Skin epidermis (tissue), 12 donors: ENCODE results near the gene HPX.

Experiments used
- H3K27ac ChIP-seq, 21 experiments: fragments of 200-600 bp; sonication (generic) in 11 of 21; one replicate each; pipeline ENCODE4 v1.5.0; 2020; ENCODE audit warnings: mild to moderate bottlenecking in 3 of 21, inconsistent platforms in 2 of 21, moderate library complexity in 2 of 21
- H3K4me3 ChIP-seq, 7 experiments: fragments of 200-600 bp; sonication (generic) in 2 of 7; one replicate each; pipeline ENCODE4 v1.5.0; 2020; ENCODE audit warnings: inconsistent platforms in 2 of 7, mild to moderate bottlenecking in 2 of 7, moderate library complexity in 1 of 7

Gene HPX, protein sequence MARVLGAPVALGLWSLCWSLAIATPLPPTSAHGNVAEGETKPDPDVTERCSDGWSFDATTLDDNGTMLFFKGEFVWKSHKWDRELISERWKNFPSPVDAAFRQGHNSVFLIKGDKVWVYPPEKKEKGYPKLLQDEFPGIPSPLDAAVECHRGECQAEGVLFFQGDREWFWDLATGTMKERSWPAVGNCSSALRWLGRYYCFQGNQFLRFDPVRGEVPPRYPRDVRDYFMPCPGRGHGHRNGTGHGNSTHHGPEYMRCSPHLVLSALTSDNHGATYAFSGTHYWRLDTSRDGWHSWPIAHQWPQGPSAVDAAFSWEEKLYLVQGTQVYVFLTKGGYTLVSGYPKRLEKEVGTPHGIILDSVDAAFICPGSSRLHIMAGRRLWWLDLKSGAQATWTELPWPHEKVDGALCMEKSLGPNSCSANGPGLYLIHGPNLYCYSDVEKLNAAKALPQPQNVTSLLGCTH

DNA sequence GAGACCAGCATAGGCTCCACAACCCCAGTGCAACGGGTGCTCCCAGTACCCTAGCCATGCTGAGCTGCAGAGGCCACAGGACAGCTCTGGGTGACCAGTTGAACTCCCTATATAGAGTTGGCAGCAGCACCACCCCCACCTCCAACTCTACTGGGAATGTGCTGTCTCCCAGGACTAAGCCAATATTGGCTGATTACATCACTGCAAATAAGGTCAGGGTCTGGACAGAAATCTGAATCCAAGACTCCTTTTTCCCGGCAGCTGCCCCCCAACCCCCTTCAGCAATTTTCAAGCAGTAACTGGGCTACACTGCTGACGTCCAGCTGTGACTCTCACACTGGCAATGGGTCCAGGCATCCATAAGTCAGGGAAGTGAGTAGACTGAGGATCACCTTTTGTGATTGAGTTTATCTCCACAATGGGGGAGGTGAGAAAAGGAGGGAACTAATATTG lies at the start of gene HPX:
Gene HPX, minus strand, starts transcription at position 82 of the 453 bp plus-strand sequence. Its CDS starts 24 bp downstream, at position 58.
- H3K27ac ChIP-seq: no peak within 1 kb of the TSS
- no peak within 1 kb of the TSS for H3K4me3 ChIP-seq

GRCh38 chr11:6489306-6489705 lies 48.5 kb upstream of the HPX start:
- H3K27ac ChIP-seq: no peak overlapping the region
- H3K4me3 ChIP-seq: no peak overlapping the region

- no peak overlapping the region for H3K4me3 ChIP-seq
- no peak overlapping the region for H3K27ac ChIP-seq
Observed at GRCh38 chr11:6488821-6489220, 48.0 kb upstream of the HPX start.

GRCh38 chr11:6488342-6488741 lies 47.6 kb upstream of the HPX start:
- Histone ChIP-seq H3K27ac (no peak overlapping the region), H3K4me3 (no peak overlapping the region)

DNA sequence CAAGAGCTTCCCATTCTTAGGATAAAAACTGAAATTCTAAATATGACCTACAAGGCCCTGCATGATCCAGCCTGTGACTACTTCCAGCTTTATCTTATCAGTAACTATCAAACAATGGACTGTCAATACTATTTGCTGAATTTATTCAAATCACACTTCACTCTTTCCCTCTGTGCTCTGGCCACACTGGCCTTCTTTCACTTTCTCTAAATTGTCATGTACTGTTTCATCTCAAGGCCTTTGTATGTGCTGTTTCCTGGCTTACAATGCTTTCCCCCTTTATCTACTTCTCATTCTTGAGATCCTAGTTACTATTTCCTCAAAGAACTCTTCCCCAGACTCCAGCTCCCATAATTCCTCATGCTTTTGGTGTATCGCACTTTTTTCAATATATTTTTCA lies 46.2 kb upstream of the HPX start:
- Histone ChIP-seq H3K4me3 (no peak overlapping the region), H3K27ac (peak overlapping the region in 1 of 21 experiments; percentile 24)

DNA sequence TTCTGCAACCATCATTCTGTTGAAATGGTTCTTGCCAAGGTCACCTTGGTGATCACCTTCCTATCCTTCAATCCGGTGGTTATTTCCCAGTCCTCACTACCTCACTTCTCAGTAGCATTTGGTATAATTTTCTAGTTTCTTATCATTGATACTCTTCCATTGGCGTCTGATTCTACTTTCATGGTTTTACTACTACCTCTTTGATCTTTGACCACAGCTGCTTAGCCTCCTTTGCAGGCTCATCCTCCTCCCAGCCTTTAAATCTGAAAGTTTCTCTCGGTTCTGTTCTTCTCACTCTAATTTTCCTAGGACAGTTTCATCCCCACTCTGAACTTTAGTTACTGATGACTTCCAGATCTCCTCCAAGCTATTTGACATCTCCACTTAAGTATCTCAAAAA lies 45.5 kb upstream of the HPX start:
- no peak overlapping the region for H3K4me3 ChIP-seq
- H3K27ac ChIP-seq: peak overlapping the region in 1 of 21 experiments; percentile 24

GRCh38 chr11:6485661-6486060 lies 44.9 kb upstream of the HPX start:
- no peak overlapping the region for H3K4me3 ChIP-seq
- no peak overlapping the region for H3K27ac ChIP-seq

DNA sequence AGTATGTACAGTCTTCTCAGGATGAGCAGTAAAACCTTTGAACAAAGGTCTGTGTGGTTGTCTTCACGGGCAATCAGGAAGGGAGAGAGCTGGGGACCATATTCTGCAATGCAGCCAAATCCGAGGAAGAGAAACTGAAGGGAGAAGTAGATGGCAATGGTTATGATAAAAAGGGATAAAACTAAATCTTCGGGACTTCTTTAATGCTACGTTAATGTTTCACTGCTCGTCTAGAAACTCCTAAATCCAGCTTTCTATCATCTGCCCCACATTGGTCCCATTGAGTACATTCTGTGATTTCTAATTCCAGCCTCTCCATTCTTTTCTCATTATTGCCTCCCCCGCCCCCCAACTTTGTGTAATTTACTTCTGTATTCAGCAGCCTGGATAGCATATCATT lies 42.2 kb upstream of the HPX start:
- Histone ChIP-seq H3K27ac (no peak overlapping the region), H3K4me3 (no peak overlapping the region)

GRCh38 chr11:6482441-6482840 lies 41.7 kb upstream of the HPX start:
- Histone ChIP-seq H3K4me3 (peak overlapping the region; percentile 53 to 82 (median 71)), H3K27ac (peak overlapping the region in 12 of 21 experiments; percentile 75 to 98 (median 92))

DNA sequence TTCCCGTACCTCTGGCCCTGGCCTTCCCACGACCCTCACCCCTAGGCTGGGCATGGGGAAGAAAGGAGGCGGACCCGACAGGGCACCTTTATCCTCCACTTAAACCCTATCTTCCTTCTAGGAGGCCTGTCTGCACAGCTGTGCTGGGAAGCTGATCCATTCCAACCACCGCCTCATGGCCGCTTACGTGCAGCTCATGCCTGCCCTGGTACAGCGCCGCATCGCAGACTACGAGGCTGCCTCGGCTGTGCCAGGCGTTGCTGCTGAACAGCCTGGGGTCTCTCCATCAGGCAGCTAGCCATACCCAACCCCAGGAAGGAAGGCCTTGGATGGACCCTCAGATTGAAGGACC lies 41.1 kb upstream of the HPX start:
- H3K4me3 ChIP-seq: peak overlapping the region; percentile 53 to 82 (median 71)
- H3K27ac ChIP-seq: peak overlapping the region in 20 of 21 experiments; percentile 71 to 98 (median 90)

DNA sequence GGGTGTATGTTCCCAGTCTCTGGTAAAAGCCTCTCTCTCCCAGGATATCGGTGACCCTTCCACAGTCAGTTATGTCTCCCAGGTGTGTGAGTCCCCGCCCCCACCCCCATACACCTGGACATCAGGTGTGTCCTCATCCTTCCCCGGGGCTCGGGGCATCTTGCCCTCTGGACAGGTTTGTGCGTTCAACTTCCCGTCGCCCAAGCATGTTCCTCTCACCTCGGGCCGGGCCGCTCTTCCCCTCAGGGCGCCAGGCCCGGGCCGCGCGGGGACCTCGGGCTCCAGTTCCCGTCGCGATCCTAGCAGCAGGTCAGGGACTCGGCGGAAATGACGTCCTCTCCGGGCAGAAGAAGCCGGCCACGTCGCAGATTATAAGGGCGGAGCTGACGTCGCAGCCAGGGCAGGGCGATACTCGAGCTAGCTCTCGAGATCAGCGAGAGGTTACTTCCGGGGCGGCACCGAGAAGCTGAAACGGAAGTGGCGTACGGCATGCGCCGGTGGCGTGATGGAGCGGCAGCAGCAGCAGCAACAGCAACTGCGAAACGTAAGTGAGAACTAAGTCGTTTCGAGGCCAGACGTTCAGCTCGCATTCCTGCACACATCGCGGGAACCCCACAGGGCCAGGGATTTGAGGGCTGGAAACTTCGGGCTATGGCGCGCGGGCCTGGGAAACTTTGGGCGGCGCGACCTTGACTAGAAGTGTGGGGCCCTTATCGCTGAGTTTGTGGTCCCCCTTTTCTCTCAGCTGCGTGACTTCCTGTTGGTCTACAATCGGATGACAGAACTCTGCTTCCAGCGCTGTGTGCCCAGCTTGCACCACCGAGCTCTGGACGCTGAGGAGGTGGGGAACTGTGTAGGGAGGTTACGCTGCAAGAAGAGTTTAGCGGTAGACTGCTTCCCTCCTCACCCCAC lies 40.5 kb upstream of the HPX start, which contains the start of the genes ARFIP2 and TIMM10B:
Gene ARFIP2, minus strand, starts transcription at position 320 of the 912 bp plus-strand sequence. CDS start 910 bp downstream, outside the sequence.
Gene TIMM10B, plus strand, starts transcription at position 490 of the 912 bp plus-strand sequence. Its CDS starts 16 bp downstream, at position 506.
- H3K27ac ChIP-seq: peak within 1 kb of the TSS; percentile 71 to 98 (median 90)
- peak within 1 kb of the TSS; percentile 53 to 82 (median 71) for H3K4me3 ChIP-seq

- peak overlapping the region; percentile 70 to 98 (median 90) for H3K27ac ChIP-seq
- H3K4me3 ChIP-seq: peak overlapping the region; percentile 53 to 82 (median 71)
Observed at GRCh38 chr11:6480299-6480914, 39.6 kb upstream of the HPX start.

GRCh38 chr11:6476571-6476970 lies 35.8 kb upstream of the HPX start:
- no peak overlapping the region for H3K27ac ChIP-seq
- H3K4me3 ChIP-seq: no peak overlapping the region

- no peak overlapping the region for H3K4me3 ChIP-seq
- H3K27ac ChIP-seq: no peak overlapping the region
Observed at GRCh38 chr11:6475936-6476335, 35.1 kb upstream of the HPX start.

DNA sequence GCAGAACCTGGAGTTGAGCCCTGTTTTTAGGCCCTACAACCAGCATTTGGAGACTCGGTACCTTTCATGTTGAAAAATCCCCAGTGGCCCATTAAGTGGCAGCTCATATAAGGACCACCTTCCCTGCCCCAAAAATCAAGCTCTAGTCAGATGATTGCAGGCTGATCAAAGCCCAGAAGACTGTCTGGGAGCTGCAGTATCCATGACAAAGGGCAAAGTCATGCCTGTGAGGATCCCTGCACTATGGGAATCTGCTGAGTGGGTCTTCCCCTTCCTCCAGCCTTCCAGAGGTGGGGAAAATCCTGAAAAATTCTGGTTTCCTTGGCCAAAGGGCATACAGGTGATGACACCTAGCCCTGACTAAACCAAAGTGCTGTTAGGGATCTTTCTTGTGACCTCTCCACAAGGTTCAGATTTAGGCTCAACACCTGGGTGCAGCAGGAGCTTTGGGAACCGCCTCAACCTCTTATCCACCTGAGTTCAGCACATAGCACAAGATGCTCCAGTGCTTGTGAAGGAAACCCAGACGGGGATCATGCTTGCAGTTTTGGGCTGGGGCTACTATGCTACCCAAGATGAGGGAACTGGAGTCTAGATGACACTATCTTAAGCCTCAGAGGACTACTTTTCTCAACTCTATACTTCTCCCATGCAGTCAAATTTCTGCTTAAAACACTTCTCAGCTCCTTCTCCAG lies 34.2 kb upstream of the HPX start:
- Histone ChIP-seq H3K4me3 (peak overlapping the region in 1 of 7 experiments; percentile 83), H3K27ac (peak overlapping the region in 18 of 21 experiments; percentile 36 to 94 (median 86))

DNA sequence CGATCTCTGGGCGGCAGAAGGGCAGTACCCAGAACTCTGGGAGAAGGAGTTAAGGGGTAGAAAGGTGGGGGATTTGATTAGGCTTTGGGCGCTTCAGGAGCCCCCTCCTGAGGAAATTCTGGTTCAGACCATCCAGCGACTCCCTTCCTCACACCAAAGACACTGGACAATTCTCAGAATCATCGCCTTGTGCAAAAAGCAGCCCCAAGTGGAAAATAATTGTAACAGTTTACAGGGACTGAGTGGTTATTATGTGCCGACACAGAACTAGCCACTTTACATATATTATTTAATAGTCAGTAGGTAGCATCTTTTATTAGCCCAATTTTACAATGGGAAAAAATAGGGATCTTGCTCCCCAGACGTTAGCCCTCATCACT lies 33.6 kb upstream of the HPX start:
- H3K27ac ChIP-seq: peak overlapping the region; percentile 40 to 94 (median 85)
- H3K4me3 ChIP-seq: peak overlapping the region; percentile 55 to 83 (median 69)

DNA sequence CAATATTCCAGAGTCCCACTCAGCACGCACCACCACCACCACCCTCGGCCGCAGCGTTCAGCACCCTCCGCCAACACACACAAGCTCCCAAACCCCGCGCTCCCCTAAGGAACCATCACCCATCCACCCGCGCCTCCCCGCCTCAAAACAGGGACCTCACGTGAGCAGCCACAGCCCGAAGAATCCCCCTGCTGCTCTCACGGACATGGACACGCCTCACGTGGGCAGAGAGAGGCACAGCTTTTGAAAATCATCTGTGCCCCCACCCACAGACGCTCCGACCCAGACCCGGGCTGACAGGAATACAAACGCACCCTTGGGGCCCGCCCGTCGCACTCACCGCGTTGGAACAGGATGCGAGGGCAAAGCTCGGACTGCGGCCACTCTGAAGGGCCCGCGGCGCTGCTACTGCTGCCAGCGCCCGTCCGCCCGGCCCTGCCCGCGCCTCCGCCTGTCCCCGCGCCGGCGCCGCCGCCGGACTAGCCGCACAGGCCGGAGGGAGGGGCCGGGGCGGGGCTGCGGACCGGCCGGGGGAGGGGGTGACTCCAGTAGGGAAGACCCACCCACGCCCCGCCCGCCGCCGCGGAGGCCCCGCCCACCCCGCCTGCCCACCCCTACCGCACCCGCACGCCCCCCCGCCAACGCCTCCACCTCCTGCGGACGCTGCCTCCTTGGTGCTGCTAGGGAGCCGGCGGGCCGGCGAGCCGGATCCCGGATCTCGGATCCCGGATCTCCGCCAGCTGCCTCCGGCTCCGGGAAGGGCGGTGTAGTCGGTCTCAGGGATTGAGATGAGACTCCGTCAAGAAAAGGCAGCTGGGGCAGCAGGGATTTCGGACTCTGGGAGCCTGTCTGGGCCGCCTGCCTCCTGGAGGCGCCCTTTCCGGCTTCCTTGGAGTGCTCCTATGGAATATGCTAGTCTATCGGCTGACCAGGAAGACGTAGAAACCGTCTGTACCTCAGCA lies 32.9 kb upstream of the HPX start, which contains the start of gene TRIM3:
Gene TRIM3, minus strand, starts transcription at position 491 of the 962 bp plus-strand sequence. CDS start 8,246 bp downstream, outside the sequence.
- Histone ChIP-seq H3K4me3 (peak within 1 kb of the TSS; percentile 55 to 83 (median 69)), H3K27ac (peak within 1 kb of the TSS; percentile 51 to 94 (median 85))

DNA sequence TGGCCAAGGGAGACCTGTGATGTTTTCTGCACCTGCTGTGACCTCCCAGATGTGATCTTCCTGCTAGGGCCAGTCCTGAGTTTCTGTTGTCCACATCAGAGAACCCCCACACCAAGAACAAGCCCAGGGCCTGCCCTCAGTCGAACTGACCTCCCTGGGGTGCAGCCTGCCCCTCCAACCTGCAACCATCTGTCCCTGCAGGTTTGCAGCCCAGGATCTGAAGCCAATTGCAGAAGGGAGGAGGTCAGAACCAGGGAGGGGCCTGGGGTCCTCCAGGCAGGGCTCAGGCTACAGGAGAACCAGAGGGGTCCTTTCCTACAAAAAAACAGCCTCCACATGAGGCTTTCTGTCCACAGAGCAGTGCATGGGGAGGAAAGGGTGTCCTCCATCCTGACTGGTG lies 32.1 kb upstream of the HPX start:
- Histone ChIP-seq H3K4me3 (peak overlapping the region; percentile 55 to 83 (median 69)), H3K27ac (peak overlapping the region in 17 of 21 experiments; percentile 8 to 94 (median 84))
